ENCODE measurements around the gene RPRD1A. TPM values are rescaled to one million over a fixed set of nuclear protein-coding genes. Genes with fewer than 3 reads are reported as not detected.

RPRD1A gene
- total RNA-seq, 1 donor from 2014 or later = 47.7 TPM

DNA sequence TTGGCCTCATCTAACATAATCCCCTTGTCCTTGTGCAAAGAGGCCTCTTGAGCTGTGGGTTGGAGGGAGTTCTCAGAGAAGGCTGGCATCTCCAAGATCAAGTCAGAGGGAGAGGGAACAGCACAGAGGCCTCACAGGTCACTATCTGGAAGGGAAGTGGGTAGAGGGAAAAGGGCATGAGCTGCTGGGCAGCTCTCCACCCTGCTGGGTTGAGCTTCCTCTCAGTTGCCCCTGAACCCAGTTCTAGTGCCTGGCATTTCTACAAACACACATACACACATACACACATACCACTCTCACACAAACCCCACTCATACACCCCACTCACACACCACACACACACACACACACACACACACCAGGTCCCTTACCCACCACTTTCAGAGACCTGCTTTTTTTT lies 125.2 kb downstream of the RPRD1A start:
- intact Hi-C loops (cut with DNase I) = no loop called here

DNA sequence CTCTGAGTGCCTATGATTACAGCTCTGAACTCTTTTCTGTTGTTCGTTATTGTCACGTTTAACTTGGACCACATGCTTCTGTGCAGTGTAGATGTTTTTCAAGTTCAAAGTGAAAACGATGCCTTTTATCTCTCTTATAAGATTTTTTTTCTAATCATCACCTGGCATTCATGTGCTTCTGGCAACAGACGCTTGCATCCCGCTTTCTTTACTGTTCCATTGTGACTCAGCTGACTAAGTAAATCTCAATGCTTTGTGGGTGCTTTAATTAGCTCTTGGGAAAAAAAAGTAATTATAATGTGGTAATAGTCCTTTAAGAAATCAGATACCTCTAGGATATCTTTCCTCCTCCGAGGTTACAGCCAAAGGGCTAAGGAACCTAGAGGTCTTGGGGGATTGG lies 126.1 kb downstream of the RPRD1A start:
- DNase-seq (no peak), ATAC-seq (ENCODE audit: poor library complexity) (no peak)
- intact Hi-C loops (cut with DNase I) = no loop called here

More for the DNA sequence above, 125.2 kb downstream of the RPRD1A start:
- ATAC-seq (ENCODE audit: poor library complexity) (no peak), DNase-seq (no peak)

Other genes with a start within 250 kb of the RPRD1A start
- gene SLC39A6, start 61.8 kb upstream of the RPRD1A start, total RNA-seq = 11.4 TPM
- gene ELP2, start 62.3 kb upstream of the RPRD1A start, total RNA-seq = 47.6 TPM
- gene MOCOS, start 119.9 kb upstream of the RPRD1A start, total RNA-seq = 0.40 TPM
- gene FHOD3, start 230.2 kb upstream of the RPRD1A start, total RNA-seq = 317 TPM

All from Right ventricle myocardium superior (tissue), 1 donor.